ENCODE measurements around the gene FGF19.

Gene FGF19

DNA sequence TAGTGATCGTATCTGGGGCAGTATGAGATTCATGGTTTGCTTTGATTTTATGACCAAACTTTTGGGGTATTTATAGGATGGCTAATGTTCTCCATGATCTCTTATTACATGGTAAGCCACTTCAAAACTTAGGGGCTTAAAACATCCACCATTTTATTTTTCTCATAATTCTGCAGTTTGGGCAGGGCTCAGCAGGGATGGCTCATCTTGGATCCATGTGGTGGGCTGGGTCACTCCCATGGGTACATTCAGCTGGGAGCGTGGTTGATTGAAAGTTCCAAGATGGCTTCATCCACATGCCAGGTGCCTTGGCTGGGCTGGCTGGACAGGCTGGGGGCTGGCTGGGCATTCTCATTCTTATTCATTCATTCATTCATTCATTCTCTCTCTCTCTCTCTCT, 30.5 kb upstream of the FGF19 start:
- H3K9me3 ChIP-seq (ENCODE audit: control insufficient read depth, insufficient read depth, low read length), result no peaks in the 10 kb centered on the region
- H3K4me2 ChIP-seq (ENCODE audit: low read length), result no peak overlapping the region
- H3K27me3 ChIP-seq (ENCODE audit: control insufficient read depth, low read length), result no peaks in the 10 kb centered on the region
- no peaks in the 10 kb centered on the region for H4K20me1 ChIP-seq (ENCODE audit: control insufficient read depth, insufficient read depth, low read depth, low read length)
- no peaks in the 10 kb centered on the region for H3K36me3 ChIP-seq (ENCODE audit: control insufficient read depth, low read length)
- H3F3A ChIP-seq (ENCODE audit: control insufficient read depth, insufficient read depth), result no peaks in the 10 kb centered on the region
- TF ChIP-seq, protein P1, sequence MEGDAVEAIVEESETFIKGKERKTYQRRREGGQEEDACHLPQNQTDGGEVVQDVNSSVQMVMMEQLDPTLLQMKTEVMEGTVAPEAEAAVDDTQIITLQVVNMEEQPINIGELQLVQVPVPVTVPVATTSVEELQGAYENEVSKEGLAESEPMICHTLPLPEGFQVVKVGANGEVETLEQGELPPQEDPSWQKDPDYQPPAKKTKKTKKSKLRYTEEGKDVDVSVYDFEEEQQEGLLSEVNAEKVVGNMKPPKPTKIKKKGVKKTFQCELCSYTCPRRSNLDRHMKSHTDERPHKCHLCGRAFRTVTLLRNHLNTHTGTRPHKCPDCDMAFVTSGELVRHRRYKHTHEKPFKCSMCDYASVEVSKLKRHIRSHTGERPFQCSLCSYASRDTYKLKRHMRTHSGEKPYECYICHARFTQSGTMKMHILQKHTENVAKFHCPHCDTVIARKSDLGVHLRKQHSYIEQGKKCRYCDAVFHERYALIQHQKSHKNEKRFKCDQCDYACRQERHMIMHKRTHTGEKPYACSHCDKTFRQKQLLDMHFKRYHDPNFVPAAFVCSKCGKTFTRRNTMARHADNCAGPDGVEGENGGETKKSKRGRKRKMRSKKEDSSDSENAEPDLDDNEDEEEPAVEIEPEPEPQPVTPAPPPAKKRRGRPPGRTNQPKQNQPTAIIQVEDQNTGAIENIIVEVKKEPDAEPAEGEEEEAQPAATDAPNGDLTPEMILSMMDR (IDR thresholded peaks at IDR 0.05; ENCODE audit: low read depth, low read length, poor library complexity, severe bottlenecking), result no peak
- no peak for TF ChIP-seq EZH2phosphoT487 (IDR thresholded peaks at IDR 0.05; ENCODE audit: borderline replicate concordance, low read length)
- H3K9me2 ChIP-seq (replicated peaks; ENCODE audit: control insufficient read depth, low read length), result no peaks in the 10 kb centered on the region
- H3K4me1 ChIP-seq (ENCODE audit: control insufficient read depth, low read length), result no peaks in the 10 kb centered on the region
- H3K4me3 ChIP-seq (ENCODE audit: low read length), result no peak overlapping the region
- no peaks in the 10 kb centered on the region for H3K79me2 ChIP-seq (ENCODE audit: control insufficient read depth, low read length)
- H3K27ac ChIP-seq (ENCODE audit: low read depth, low read length), result no peak overlapping the region

DNA sequence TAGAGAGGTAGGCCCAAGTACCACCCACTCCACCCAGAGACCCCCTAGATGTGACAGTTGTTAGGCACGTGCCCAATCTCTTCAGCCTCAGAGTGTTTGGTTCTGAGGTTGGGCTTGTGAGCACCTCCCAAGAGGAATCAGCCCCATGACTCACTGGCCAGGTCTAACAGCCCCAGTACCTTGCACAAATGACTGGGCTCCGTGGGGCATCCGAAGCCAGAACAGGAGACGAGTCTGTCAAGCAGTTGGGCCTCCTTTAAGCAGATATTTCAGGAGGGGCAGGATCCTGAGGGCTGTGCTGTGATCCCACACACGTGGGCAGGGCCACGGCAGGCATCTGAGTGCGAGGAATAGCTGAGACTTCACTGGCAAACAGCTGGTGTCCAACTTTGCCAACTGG, 29.1 kb upstream of the FGF19 start:
- Histone ChIP-seq H3K27me3 (ENCODE audit: control insufficient read depth, low read length) (no peaks in the 10 kb centered on the region), H3K4me2 (ENCODE audit: low read length) (no peak overlapping the region), H3K4me3 (ENCODE audit: low read length) (no peak overlapping the region), H3K36me3 (ENCODE audit: control insufficient read depth, low read length) (no peaks in the 10 kb centered on the region), H3K9me3 (ENCODE audit: control insufficient read depth, insufficient read depth, low read length) (no peaks in the 10 kb centered on the region), H3K4me1 (ENCODE audit: control insufficient read depth, low read length) (no peaks in the 10 kb centered on the region), H3K27ac (ENCODE audit: low read depth, low read length) (no peak overlapping the region), H3F3A (ENCODE audit: control insufficient read depth, insufficient read depth) (no peaks in the 10 kb centered on the region), H3K79me2 (ENCODE audit: control insufficient read depth, low read length) (no peaks in the 10 kb centered on the region), H3K9me2 (replicated peaks; ENCODE audit: control insufficient read depth, low read length) (no peaks in the 10 kb centered on the region), H4K20me1 (ENCODE audit: control insufficient read depth, insufficient read depth, low read depth, low read length) (no peaks in the 10 kb centered on the region)
- TF ChIP-seq EZH2phosphoT487 (IDR thresholded peaks at IDR 0.05; ENCODE audit: borderline replicate concordance, low read length), result no peak
- TF ChIP-seq, protein P1 (IDR thresholded peaks at IDR 0.05; ENCODE audit: low read depth, low read length, poor library complexity, severe bottlenecking), result no peak

DNA sequence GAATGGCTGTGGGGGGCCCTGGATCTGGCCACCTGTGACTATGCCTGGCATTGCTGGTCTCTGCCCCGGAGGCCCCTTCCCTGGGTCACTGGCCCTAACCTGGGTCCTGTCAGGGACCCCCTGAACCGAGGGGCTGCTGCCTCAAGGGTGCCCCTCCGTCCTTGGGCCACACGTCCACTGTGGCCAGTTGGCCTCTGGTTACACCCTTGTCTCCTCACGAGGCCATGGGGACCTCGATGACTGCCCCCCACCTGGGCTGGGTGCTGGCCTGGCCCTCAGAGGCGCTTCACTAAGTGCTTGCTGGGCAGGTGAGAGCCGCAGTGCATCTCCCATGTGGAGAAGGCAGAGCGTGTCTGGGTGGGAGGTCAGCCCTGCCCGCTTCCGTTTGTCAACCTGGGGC, 27.3 kb upstream of the FGF19 start:
- Histone ChIP-seq H3K36me3 (ENCODE audit: control insufficient read depth, low read length) (no peaks in the 10 kb centered on the region), H4K20me1 (ENCODE audit: control insufficient read depth, insufficient read depth, low read depth, low read length) (no peaks in the 10 kb centered on the region), H3K79me2 (ENCODE audit: control insufficient read depth, low read length) (no peaks in the 10 kb centered on the region), H3K27ac (ENCODE audit: low read depth, low read length) (no peak overlapping the region), H3K27me3 (ENCODE audit: control insufficient read depth, low read length) (no peaks in the 10 kb centered on the region), H3F3A (ENCODE audit: control insufficient read depth, insufficient read depth) (no peaks in the 10 kb centered on the region), H3K4me1 (ENCODE audit: control insufficient read depth, low read length) (no peaks in the 10 kb centered on the region), H3K4me2 (ENCODE audit: low read length) (no peak overlapping the region), H3K4me3 (ENCODE audit: low read length) (no peak overlapping the region), H3K9me2 (replicated peaks; ENCODE audit: control insufficient read depth, low read length) (no peaks in the 10 kb centered on the region), H3K9me3 (ENCODE audit: control insufficient read depth, insufficient read depth, low read length) (no peaks in the 10 kb centered on the region)
- TF ChIP-seq, protein P1 (IDR thresholded peaks at IDR 0.05; ENCODE audit: low read depth, low read length, poor library complexity, severe bottlenecking), result no peak
- TF ChIP-seq EZH2phosphoT487 (IDR thresholded peaks at IDR 0.05; ENCODE audit: borderline replicate concordance, low read length), result no peak

DNA sequence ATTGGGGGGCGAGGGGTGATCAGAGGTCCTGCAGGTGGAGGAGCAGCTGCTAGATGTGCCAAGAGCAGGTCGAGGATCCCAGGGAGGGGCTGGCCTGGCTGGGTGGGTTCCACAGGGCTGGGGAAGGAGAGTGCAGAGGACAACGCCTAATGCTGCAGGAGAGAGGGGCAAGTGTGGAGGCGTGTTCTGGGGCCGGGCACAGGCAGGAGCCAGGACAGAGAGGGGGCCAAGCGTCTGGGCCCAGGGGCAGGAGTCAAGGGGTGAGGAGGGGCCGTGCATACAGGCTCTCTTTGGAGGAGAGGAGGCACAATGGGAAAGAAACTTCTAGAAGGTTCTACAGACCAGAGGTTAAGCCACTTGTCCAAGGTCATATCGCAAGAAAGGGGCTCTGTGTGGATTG, 26.7 kb upstream of the FGF19 start:
- Histone ChIP-seq H3K4me2 (ENCODE audit: low read length) (no peak overlapping the region), H3F3A (ENCODE audit: control insufficient read depth, insufficient read depth) (no peaks in the 10 kb centered on the region), H3K4me1 (ENCODE audit: control insufficient read depth, low read length) (no peaks in the 10 kb centered on the region), H3K27me3 (ENCODE audit: control insufficient read depth, low read length) (no peaks in the 10 kb centered on the region), H3K27ac (ENCODE audit: low read depth, low read length) (no peak overlapping the region), H4K20me1 (ENCODE audit: control insufficient read depth, insufficient read depth, low read depth, low read length) (no peaks in the 10 kb centered on the region), H3K9me2 (replicated peaks; ENCODE audit: control insufficient read depth, low read length) (no peaks in the 10 kb centered on the region), H3K4me3 (ENCODE audit: low read length) (no peak overlapping the region), H3K79me2 (ENCODE audit: control insufficient read depth, low read length) (no peaks in the 10 kb centered on the region), H3K9me3 (ENCODE audit: control insufficient read depth, insufficient read depth, low read length) (no peaks in the 10 kb centered on the region), H3K36me3 (ENCODE audit: control insufficient read depth, low read length) (no peaks in the 10 kb centered on the region)
- TF ChIP-seq, protein P1 (IDR thresholded peaks at IDR 0.05; ENCODE audit: low read depth, low read length, poor library complexity, severe bottlenecking), result no peak
- no peak for TF ChIP-seq EZH2phosphoT487 (IDR thresholded peaks at IDR 0.05; ENCODE audit: borderline replicate concordance, low read length)

Measured in DOHH2 (cell line).